AG09309 (cell line): ENCODE results near the gene TBC1D10A.

Source experiments
- DNase-seq: peaks from one replicate; pipeline ENCODE4 v3.0.0-alpha.2; 2010; ENCODE audit warnings: low read depth
- H3K4me3 ChIP-seq: 2 replicates; pipeline ENCODE4 v1.5.1; 2011; ENCODE audit warnings: mild to moderate bottlenecking, low read depth, low read length, moderate library complexity; ENCODE audit not compliant: control insufficient read depth
- CTCF ChIP-seq: IDR thresholded peaks from 2 replicates; pipeline ENCODE4 v1.5.1; 2011; ENCODE audit warnings: mild to moderate bottlenecking, low read depth, low read length, inconsistent platforms; ENCODE audit not compliant: insufficient read depth, control insufficient read depth; ENCODE audit errors: missing control alignments

Gene TBC1D10A

GRCh38 chr22:30314915-30315314, 11.8 kb downstream of the TBC1D10A start:
- DNase-seq = no peak
- H3K4me3 ChIP-seq = no peak overlapping the region
- TF ChIP-seq CTCF = no peak

GRCh38 chr22:30313527-30314363, 13.0 kb downstream of the TBC1D10A start:
- DNase-seq = no peak
- TF ChIP-seq CTCF = no peak
- H3K4me3 ChIP-seq = no peak overlapping the region

- TF ChIP-seq CTCF = no peak
- no peak for DNase-seq
Measured at GRCh38 chr22:30312053-30312452, 14.7 kb downstream of the TBC1D10A start.

GRCh38 chr22:30310881-30311771, 15.6 kb downstream of the TBC1D10A start:
- no peak overlapping the region for H3K4me3 ChIP-seq
- DNase-seq = no peak
- TF ChIP-seq CTCF = no peak

More at GRCh38 chr22:30312053-30312452, 14.7 kb downstream of the TBC1D10A start:
- no peak overlapping the region for H3K4me3 ChIP-seq

GRCh38 chr22:30309951-30310741, 16.6 kb downstream of the TBC1D10A start:
- TF ChIP-seq CTCF = no peak
- H3K4me3 ChIP-seq = no peak overlapping the region
- DNase-seq = no peak
